Right atrium auricular region (tissue), 2 donors: ENCODE results near the gene CLUH. TPM values are rescaled to one million over a fixed set of nuclear protein-coding genes. Genes with fewer than 3 reads are reported as not detected.
"Not testable (repeated sequence)": the region's sequence is repeated elsewhere in the genome, so short reads cannot be mapped to it uniquely, and the experiment has no call there.

Source experiments
- DNase-seq: peaks from one replicate; pipeline ENCODE4 v3.0.0-alpha.2; 2019; ENCODE audit warnings: low spot score
- H3K27ac ChIP-seq, 2 donors: fragments of 200-600 bp; sonication (generic); 1 replicate in 1 of 2; 2 replicates in 1 of 2; pipeline ENCODE4 v1.5.1; 2016 to 2019
- H3K27me3 ChIP-seq, 2 donors: fragments of 200-600 bp; sonication (generic); one replicate each; pipeline versions ENCODE4 v1.5.1 to v1.6.0; 2017 to 2019
- H3K36me3 ChIP-seq: fragments of 200-600 bp; sonication (generic); one replicate; pipeline ENCODE4 v1.5.1; 2016
- H3K4me1 ChIP-seq, 2 donors: fragments of 200-600 bp; sonication (generic); one replicate each; pipeline versions ENCODE4 v1.5.1 to v1.6.0; 2017 to 2019
- H3K4me3 ChIP-seq, 2 donors: fragments of 200-600 bp; sonication (generic); 1 replicate in 1 of 2; 2 replicates in 1 of 2; pipeline ENCODE4 v1.5.1; 2017 to 2019; ENCODE audit warnings: mild to moderate bottlenecking in 1 of 2, moderate library complexity in 1 of 2
- H3K9me3 ChIP-seq, 2 donors: fragments of 200-600 bp; sonication (generic); one replicate each; pipeline ENCODE4 v1.5.1; 2019
- total RNA-seq, 2 donors: library from RNA; depleted of rRNA; stranded (reverse); fragments of >200 nt; gene quantifications; one replicate each; pipeline ENCODE4 v1.1.0, GENCODE V29; 2016
- TF ChIP-seq, protein P1 (sequence below), 2 donors: fragments of 200-600 bp; sonication (generic); IDR thresholded peaks; one replicate each; pipeline ENCODE4 v1.5.1; 2019; ENCODE audit warnings: antibody characterized with exemption in 2 of 2

Gene CLUH
- total RNA-seq, 2 donors from 2014 or later, result 94.4 to 126 TPM

DNA sequence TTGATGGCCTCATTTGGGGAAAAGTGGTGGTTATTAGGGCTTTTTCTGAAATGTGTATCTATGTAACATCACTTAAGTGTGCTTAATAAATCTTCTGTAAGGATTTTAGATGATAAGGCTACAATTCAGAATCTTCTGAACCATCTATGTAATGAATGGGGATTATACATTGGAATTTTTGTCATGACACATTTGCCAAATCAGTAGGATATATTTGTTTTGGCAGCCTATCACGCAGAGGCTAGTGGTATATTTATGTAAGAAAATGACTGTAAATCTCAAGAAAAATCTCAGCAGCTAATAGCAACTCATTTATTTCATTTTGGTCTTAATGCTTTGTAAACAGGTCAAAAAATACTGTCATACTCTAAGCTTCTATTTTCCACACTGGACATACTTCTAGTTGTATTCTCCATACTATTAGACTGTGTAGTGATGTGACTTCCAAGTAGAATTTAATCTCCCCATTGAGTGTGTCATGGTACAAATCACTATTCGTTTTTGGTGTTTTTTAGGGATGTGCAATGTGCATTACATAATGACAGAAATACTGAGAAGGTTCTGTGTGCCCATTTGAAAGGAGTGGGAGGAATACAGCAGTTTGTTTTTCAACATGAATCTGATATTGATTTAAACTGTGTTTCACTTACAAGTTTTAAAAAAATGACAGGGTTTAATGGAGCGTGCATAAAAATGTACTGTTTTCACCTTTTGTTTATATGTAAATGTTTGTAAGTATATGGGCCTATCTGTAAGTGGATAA, 29.2 kb downstream of the CLUH start:
- no peak overlapping the region for H3K4me3 ChIP-seq
- peaks cover 50% of the 10 kb centered on the region for H3K36me3 ChIP-seq
- no peak overlapping the region for H3K27ac ChIP-seq
- H3K27me3 ChIP-seq, result no peaks in the 10 kb centered on the region
- no peak for DNase-seq
- H3K9me3 ChIP-seq, result no peaks in the 10 kb centered on the region
- TF ChIP-seq, protein P1, sequence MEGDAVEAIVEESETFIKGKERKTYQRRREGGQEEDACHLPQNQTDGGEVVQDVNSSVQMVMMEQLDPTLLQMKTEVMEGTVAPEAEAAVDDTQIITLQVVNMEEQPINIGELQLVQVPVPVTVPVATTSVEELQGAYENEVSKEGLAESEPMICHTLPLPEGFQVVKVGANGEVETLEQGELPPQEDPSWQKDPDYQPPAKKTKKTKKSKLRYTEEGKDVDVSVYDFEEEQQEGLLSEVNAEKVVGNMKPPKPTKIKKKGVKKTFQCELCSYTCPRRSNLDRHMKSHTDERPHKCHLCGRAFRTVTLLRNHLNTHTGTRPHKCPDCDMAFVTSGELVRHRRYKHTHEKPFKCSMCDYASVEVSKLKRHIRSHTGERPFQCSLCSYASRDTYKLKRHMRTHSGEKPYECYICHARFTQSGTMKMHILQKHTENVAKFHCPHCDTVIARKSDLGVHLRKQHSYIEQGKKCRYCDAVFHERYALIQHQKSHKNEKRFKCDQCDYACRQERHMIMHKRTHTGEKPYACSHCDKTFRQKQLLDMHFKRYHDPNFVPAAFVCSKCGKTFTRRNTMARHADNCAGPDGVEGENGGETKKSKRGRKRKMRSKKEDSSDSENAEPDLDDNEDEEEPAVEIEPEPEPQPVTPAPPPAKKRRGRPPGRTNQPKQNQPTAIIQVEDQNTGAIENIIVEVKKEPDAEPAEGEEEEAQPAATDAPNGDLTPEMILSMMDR (IDR thresholded peaks at IDR 0.05), result no peak
- H3K4me1 ChIP-seq, result peaks cover 0 to 14% of the 10 kb centered on the region in 2 donors

DNA sequence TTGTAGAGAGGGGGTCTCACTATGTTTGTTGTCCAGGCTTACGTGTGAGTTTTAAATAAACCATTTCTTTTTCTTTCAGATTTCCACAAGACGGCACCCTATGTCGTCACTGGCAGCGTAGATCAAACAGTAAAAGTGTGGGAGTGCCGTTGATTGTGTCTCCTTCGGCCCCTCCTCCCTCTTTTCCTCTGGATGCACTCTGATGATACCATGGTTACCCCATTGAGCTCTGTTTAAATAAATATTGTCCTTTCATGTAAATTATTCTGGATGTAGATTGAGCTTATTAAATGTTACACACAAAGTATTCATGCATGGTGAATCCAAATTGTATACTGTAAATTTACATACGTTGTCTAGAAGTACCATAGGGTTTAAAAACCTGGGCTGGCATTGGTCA, 29.9 kb downstream of the CLUH start:
- TF ChIP-seq, protein P1 (IDR thresholded peaks at IDR 0.05), result no peak
- H3K27ac ChIP-seq, result no peak overlapping the region

DNA sequence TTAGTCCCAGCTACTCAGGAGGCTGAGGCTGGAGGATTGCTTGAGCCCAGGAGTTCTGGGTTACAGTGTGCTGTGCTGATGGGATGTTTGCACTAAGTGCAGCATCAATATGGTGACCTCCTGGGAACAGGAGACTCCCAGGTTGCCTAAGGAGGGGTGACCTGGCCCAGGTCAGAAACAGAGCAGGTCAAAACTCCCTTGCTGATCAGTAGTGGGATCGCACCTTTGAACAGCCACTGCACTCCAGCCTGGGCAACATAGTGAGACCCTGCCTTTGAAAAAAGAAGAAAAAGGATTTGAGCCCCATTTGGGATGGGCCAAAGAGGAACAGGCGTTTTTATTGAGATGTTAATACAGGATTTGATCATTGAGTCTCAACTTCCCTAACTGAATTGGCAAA, 30.6 kb downstream of the CLUH start:
- H3K4me3 ChIP-seq, result no peak overlapping the region
- H3K27ac ChIP-seq, result no peak overlapping the region
- no peaks in the 10 kb centered on the region for H3K27me3 ChIP-seq
- peaks cover 0 to under 1% of the 10 kb centered on the region in 2 donors for H3K4me1 ChIP-seq
- TF ChIP-seq, protein P1 (IDR thresholded peaks at IDR 0.05), result no peak
- H3K9me3 ChIP-seq, result no peaks in the 10 kb centered on the region
- DNase-seq, result no peak
- H3K36me3 ChIP-seq, result peaks cover 56% of the 10 kb centered on the region

More for the DNA sequence above, 29.9 kb downstream of the CLUH start:
- Histone ChIP-seq H3K36me3 (peaks cover 55% of the 10 kb centered on the region), H3K27me3 (no peaks in the 10 kb centered on the region), H3K4me3 (no peak overlapping the region), H3K4me1 (peaks cover 0 to 7% of the 10 kb centered on the region in 2 donors), H3K9me3 (no peaks in the 10 kb centered on the region)
- DNase-seq, result peak; percentile 36

DNA sequence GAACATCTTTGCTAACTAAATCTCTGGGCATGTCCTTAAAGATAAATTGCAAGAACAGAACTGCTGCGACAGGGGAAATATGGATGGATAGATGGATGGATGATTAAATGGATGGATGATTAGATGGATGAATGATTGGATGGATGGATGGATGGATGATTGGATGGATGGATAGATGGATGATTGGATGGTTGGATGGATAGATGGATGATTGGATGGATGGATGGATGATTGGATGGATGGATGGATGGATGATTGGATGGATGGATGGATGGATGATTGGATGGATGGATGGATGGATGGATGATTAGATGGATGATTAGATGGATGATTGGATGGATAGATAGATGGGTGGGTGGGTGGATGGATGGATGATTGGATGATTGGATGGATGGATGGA, 32.3 kb downstream of the CLUH start:
- H3K9me3 ChIP-seq, H3K27me3 ChIP-seq, H3K4me1 ChIP-seq, H3K27ac ChIP-seq, H3K4me3 ChIP-seq, DNase-seq: not testable (repeated sequence)
- peaks cover 65% of the 10 kb centered on the region for H3K36me3 ChIP-seq

DNA sequence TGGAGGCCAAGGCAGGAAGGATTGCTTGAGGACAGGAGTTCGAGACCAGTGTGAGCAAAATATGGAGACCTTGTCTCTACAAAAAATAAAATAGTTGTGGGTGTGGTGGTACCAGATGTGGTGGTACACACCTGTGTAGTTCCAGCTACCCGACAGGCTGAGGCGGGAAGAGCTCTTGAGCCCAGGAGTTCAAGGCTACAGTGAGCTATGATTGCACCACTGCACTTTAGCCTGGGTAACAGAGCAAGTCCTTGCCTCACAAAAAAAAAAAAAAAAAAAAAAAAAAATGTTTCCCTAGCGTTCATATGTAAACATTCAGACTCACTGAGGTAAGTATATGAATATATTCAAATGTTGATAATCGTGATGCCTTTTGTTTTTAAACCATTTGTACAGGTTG, 39.5 kb downstream of the CLUH start:
- no peak overlapping the region for H3K4me3 ChIP-seq
- H3K36me3 ChIP-seq, result peaks cover 74% of the 10 kb centered on the region
- TF ChIP-seq, protein P1 (IDR thresholded peaks at IDR 0.05), result no peak
- H3K27ac ChIP-seq, result no peak overlapping the region
- no peaks in the 10 kb centered on the region for H3K4me1 ChIP-seq
- DNase-seq, result no peak
- H3K27me3 ChIP-seq, result no peaks in the 10 kb centered on the region
- H3K9me3 ChIP-seq, result no peaks in the 10 kb centered on the region

GRCh38 chr17:2660410-2660809, 51.2 kb downstream of the CLUH start:
- H3K36me3 ChIP-seq, H3K9me3 ChIP-seq, H3K4me3 ChIP-seq, H3K27ac ChIP-seq, H3K27me3 ChIP-seq, H3K4me1 ChIP-seq, DNase-seq: not testable (repeated sequence)

DNA sequence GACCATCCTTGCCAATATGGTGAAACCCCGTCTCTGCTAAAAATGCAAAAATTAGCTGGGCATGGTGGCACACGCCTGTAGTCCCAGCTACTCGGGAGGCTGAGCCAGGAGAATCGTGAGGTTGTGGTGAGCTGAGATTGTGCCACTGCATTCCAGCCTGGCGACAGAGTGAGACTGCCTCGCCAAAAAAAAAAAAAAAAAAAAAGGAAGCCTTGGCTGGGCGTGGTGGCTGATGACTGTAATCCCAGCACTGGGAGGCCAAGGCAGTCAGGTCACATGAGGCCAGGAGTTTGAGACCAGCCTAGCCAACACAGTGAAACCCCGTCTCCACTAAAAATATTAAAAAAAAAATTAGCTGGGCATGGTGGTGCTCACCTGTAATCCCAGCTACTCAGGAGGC, 52.2 kb downstream of the CLUH start:
- peaks cover 10% of the 10 kb centered on the region for H3K36me3 ChIP-seq
- not testable (repeated sequence) for H3K27me3 ChIP-seq, H3K27ac ChIP-seq, H3K9me3 ChIP-seq, H3K4me1 ChIP-seq, DNase-seq, H3K4me3 ChIP-seq
